C4-2B (cell line): ENCODE results near the gene BUD31.

Source experiments
- CTCF ChIP-seq: fragments of 450-650 bp; conservative IDR thresholded peaks from 2 replicates; pipeline ENCODE4 v1.5.1; 2017; ENCODE audit warnings: mild to moderate bottlenecking
- ZFX ChIP-seq: fragments of 450-650 bp; IDR thresholded peaks from 2 replicates; pipeline ENCODE4 v1.6.1; 2017

- TF ChIP-seq CTCF: no peak
- no peak for TF ChIP-seq ZFX
Measured at GRCh38 chr7:99437946-99438572, 29.3 kb downstream of the BUD31 start.
